Astrocyte (in vitro differentiated cells and primary cell): ENCODE data around the gene PLA2G4E. TPM values are rescaled to one million over a fixed set of nuclear protein-coding genes. Genes with fewer than 3 reads are reported as not detected.

Experiments
- DNase-seq: peaks from one replicate; pipeline ENCODE4 v3.0.0-alpha.2; 2010; ENCODE audit warnings: low read depth
- FAIRE-seq: peaks from 2 replicates; lab custom pipeline; 2011; peaks lifted over from hg19 to GRCh38; lab: Jason Lieb, UNC
- H2AFZ ChIP-seq: 2 replicates; pipeline ENCODE4 v1.6.0; 2012; ENCODE audit warnings: low read depth, low read length, inconsistent platforms
- H3K27ac ChIP-seq: 2 replicates; pipeline ENCODE4 v1.5.1; 2011; ENCODE audit warnings: low read depth, low read length, inconsistent platforms
- H3K27me3 ChIP-seq: 2 replicates; pipeline ENCODE4 v1.6.0; 2011; ENCODE audit warnings: low read length, inconsistent platforms; ENCODE audit not compliant: insufficient read depth
- H3K36me3 ChIP-seq: 2 replicates; pipeline ENCODE4 v1.5.1; 2011; ENCODE audit warnings: low read length, inconsistent platforms; ENCODE audit not compliant: insufficient read depth
- H3K4me1 ChIP-seq: 2 replicates; pipeline ENCODE4 v1.5.1; 2011; ENCODE audit warnings: low read length, inconsistent platforms; ENCODE audit not compliant: insufficient read depth
- H3K4me2 ChIP-seq: 2 replicates; pipeline ENCODE4 v1.6.0; 2012; ENCODE audit warnings: low read length, inconsistent platforms
- H3K4me3 ChIP-seq: 2 replicates; pipeline ENCODE4 v1.5.1; 2011; ENCODE audit warnings: low read depth, mild to moderate bottlenecking, low read length, inconsistent platforms; ENCODE audit not compliant: insufficient read depth
- H3K79me2 ChIP-seq: 2 replicates; pipeline ENCODE4 v1.6.0; 2012; ENCODE audit warnings: mild to moderate bottlenecking, low read length, inconsistent platforms; ENCODE audit not compliant: insufficient read depth
- H3K9ac ChIP-seq: 2 replicates; pipeline ENCODE4 v1.6.0; 2012; ENCODE audit warnings: mild to moderate bottlenecking, low read length, inconsistent platforms
- H3K9me3 ChIP-seq: 2 replicates; pipeline ENCODE4 v1.5.1; 2012; ENCODE audit warnings: low read depth, mild to moderate bottlenecking, low read length, inconsistent platforms; ENCODE audit not compliant: insufficient read depth
- H4K20me1 ChIP-seq: 2 replicates; pipeline ENCODE4 v1.6.0; 2012; ENCODE audit warnings: low read length, inconsistent platforms; ENCODE audit not compliant: insufficient read depth
- H3K27ac Mint-ChIP-seq: one replicate; pipeline ENCODE4 v1.8.0; 2021; ENCODE audit warnings: mild to moderate bottlenecking, mixed read lengths; ENCODE audit not compliant: unreplicated experiment
- H3K27me3 Mint-ChIP-seq: one replicate; pipeline ENCODE4 v1.8.0; 2021; ENCODE audit warnings: low read depth, mixed read lengths; ENCODE audit not compliant: unreplicated experiment
- H3K36me3 Mint-ChIP-seq: one replicate; pipeline ENCODE4 v1.8.0; 2021; ENCODE audit warnings: low read depth, mixed read lengths; ENCODE audit not compliant: unreplicated experiment
- H3K4me1 Mint-ChIP-seq: one replicate; pipeline ENCODE4 v1.8.0; 2021; ENCODE audit warnings: low read depth, mixed read lengths; ENCODE audit not compliant: unreplicated experiment
- H3K4me3 Mint-ChIP-seq: one replicate; pipeline ENCODE4 v1.8.0; 2021; ENCODE audit warnings: mild to moderate bottlenecking, moderate library complexity, mixed read lengths; ENCODE audit not compliant: unreplicated experiment
- H3K9me3 Mint-ChIP-seq: one replicate; pipeline ENCODE4 v1.8.0; 2021; ENCODE audit warnings: mild to moderate bottlenecking, mixed read lengths; ENCODE audit not compliant: unreplicated experiment
- CTCF ChIP-seq: IDR thresholded peaks from 2 replicates; pipeline ENCODE4 v1.5.1; 2011; ENCODE audit warnings: low read depth, mild to moderate bottlenecking, inconsistent platforms, low read length, moderate library complexity; ENCODE audit not compliant: insufficient read depth
- EZH2 ChIP-seq: IDR thresholded peaks from 2 replicates; pipeline ENCODE4 v1.6.1; 2012; ENCODE audit warnings: mild to moderate bottlenecking, low read length, inconsistent platforms; ENCODE audit not compliant: insufficient read depth
- total RNA-seq: library from RNA; stranded (reverse); gene quantifications from 2 replicates; pipeline ENCODE4 v1.2.1, GENCODE V29; 2021

PLA2G4E gene
- total RNA-seq, 1 donor from 2014 or later = not detected

DNA sequence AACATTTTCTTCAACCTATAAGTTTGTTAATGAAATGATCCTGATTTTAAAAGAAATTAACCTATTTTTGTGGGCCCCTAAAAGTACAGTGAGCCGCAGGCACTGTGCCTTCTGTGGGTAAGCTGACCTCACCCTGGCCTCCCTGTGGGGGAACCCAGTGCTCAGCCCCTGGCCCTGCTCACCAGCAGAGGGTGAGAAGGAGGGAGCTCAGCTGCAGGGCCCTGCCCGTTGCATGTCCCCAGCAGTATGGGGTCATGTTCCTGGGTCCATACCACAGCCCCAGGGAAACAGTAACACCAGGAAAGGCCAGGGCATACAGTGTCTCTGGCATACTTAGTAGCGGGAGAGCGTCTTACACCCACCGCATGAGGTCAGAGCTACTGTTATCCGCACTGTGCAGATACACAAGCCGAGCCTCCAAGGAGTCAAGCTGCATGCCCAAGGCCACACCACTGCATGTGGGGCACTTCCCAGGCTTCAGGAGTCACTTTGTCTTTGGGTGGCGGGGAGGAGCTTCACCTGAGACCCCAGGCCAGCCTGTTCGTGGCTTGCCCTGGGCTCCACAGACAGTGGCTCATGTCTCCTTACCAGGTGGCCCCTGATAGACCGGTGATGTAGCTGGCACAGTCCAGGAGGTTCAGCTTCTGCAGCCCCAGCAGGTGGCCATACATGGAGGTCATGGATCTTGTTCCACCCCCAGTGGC is 25.9 kb downstream of the PLA2G4E start:
- peaks cover 2% of the 10 kb centered on the region for H3K4me1 Mint-ChIP-seq
- H3K36me3 Mint-ChIP-seq = no peaks in the 10 kb centered on the region
- TF ChIP-seq CTCF = no peak
- no peak for TF ChIP-seq EZH2
- no peak overlapping the region for H3K27ac Mint-ChIP-seq
- H3K9ac ChIP-seq = no peak overlapping the region
- no peaks in the 10 kb centered on the region for H3K36me3 ChIP-seq
- H3K9me3 ChIP-seq = no peaks in the 10 kb centered on the region
- no peak overlapping the region for H3K4me2 ChIP-seq
- peaks cover 39% of the 10 kb centered on the region for H3K27me3 Mint-ChIP-seq
- peak overlapping the region; percentile 50 for H3K4me3 Mint-ChIP-seq
- FAIRE-seq (no peak), DNase-seq (no peak)
- H3K4me1 ChIP-seq = no peaks in the 10 kb centered on the region
- H3K27ac ChIP-seq = no peak overlapping the region
- no peaks in the 10 kb centered on the region for H3K9me3 Mint-ChIP-seq
- no peaks in the 10 kb centered on the region for H4K20me1 ChIP-seq
- no peaks in the 10 kb centered on the region for H3K79me2 ChIP-seq
- H3K4me3 ChIP-seq = no peak overlapping the region
- no peak overlapping the region for H2AFZ ChIP-seq
- peaks cover 5% of the 10 kb centered on the region for H3K27me3 ChIP-seq

DNA sequence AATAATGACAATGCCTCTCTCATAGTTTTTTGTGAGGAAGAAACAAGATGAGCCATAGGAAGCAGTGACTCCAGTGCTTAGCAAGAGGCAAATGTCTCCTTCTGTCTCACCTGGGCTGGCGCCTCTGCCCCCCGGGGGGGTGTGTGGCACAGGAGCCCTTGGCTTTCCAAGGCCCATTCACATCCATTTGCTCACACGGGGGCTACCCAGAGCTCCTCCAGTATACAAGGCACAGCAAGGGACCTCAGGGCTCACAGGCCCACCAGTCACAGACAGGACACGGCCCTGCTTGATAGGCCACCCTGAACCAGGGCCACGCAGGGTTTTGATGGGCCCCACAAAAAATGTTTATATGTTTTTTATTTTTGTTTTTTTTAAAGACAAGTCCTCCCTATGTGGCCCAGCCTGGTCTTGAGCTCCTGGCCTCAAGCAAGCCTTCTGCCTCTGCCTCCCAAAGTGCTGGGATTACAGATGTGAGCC is 26.6 kb downstream of the PLA2G4E start:
- no peaks in the 10 kb centered on the region for H3K36me3 Mint-ChIP-seq
- peaks cover 2% of the 10 kb centered on the region for H3K4me1 Mint-ChIP-seq
- H3K79me2 ChIP-seq = no peaks in the 10 kb centered on the region
- no peaks in the 10 kb centered on the region for H4K20me1 ChIP-seq
- H3K4me1 ChIP-seq = no peaks in the 10 kb centered on the region
- no peaks in the 10 kb centered on the region for H3K27me3 ChIP-seq
- H3K27ac ChIP-seq = no peak overlapping the region
- no peak overlapping the region for H3K9ac ChIP-seq
- DNase-seq (no peak), FAIRE-seq (no peak)
- no peak overlapping the region for H3K4me3 ChIP-seq
- no peak for TF ChIP-seq CTCF
- no peaks in the 10 kb centered on the region for H3K9me3 ChIP-seq
- H3K4me2 ChIP-seq = no peak overlapping the region
- H2AFZ ChIP-seq = no peak overlapping the region
- peaks cover 36% of the 10 kb centered on the region for H3K27me3 Mint-ChIP-seq
- H3K27ac Mint-ChIP-seq = no peak overlapping the region
- no peak overlapping the region for H3K4me3 Mint-ChIP-seq
- H3K9me3 Mint-ChIP-seq = no peaks in the 10 kb centered on the region
- no peaks in the 10 kb centered on the region for H3K36me3 ChIP-seq

GRCh38 chr15:41993472-41994170 is 27.2 kb downstream of the PLA2G4E start:
- Histone ChIP-seq H2AFZ (no peak overlapping the region), H3K79me2 (no peaks in the 10 kb centered on the region), H3K9me3 (no peaks in the 10 kb centered on the region), H3K4me2 (no peak overlapping the region), H3K4me3 (no peak overlapping the region), H3K36me3 (no peaks in the 10 kb centered on the region), H3K27ac (no peak overlapping the region), H3K4me1 (no peaks in the 10 kb centered on the region), H3K27me3 (peaks cover under 1% of the 10 kb centered on the region), H3K9ac (no peak overlapping the region), H4K20me1 (no peaks in the 10 kb centered on the region)
- H3K9me3 Mint-ChIP-seq = no peaks in the 10 kb centered on the region
- TF ChIP-seq CTCF (no peak), EZH2 (no peak)
- no peaks in the 10 kb centered on the region for H3K36me3 Mint-ChIP-seq
- DNase-seq (no peak), FAIRE-seq (no peak)
- no peak overlapping the region for H3K4me3 Mint-ChIP-seq
- H3K27me3 Mint-ChIP-seq = peaks cover 37% of the 10 kb centered on the region
- no peak overlapping the region for H3K27ac Mint-ChIP-seq
- peaks cover 2% of the 10 kb centered on the region for H3K4me1 Mint-ChIP-seq
